Measurements from ENCODE around the gene GSPT2.

Gene GSPT2

DNA sequence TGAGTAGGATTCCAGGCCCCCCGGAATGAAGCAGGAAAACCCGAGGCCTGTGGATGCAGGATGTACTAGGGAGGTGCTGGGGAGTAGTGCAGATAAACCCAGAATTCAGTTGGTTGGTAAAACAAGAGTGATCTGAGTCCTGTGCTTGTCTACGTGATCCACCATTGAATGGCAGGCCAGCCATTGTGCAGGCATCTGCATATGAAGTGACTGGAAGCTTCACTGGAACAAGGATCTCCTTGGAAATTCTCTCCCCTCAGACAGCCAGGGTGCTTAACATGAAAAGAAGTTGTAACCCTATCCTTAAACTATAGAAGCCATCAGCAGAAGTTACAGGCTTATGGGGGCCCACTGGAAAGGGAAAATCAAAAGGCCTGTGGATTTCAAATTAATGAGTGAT lies 656 bp upstream of the GSPT2 start:
- TF ChIP-seq, protein P1, sequence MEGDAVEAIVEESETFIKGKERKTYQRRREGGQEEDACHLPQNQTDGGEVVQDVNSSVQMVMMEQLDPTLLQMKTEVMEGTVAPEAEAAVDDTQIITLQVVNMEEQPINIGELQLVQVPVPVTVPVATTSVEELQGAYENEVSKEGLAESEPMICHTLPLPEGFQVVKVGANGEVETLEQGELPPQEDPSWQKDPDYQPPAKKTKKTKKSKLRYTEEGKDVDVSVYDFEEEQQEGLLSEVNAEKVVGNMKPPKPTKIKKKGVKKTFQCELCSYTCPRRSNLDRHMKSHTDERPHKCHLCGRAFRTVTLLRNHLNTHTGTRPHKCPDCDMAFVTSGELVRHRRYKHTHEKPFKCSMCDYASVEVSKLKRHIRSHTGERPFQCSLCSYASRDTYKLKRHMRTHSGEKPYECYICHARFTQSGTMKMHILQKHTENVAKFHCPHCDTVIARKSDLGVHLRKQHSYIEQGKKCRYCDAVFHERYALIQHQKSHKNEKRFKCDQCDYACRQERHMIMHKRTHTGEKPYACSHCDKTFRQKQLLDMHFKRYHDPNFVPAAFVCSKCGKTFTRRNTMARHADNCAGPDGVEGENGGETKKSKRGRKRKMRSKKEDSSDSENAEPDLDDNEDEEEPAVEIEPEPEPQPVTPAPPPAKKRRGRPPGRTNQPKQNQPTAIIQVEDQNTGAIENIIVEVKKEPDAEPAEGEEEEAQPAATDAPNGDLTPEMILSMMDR (IDR thresholded peaks at IDR 0.05; ENCODE audit: low read depth, low read length), result no peak
- no peak overlapping the region for H3K4me3 ChIP-seq (ENCODE audit: low read depth, low read length)
- DNase-seq (ENCODE audit: low read depth, low spot score), result no peak
- in situ Hi-C loops (cut with HindIII; ENCODE audit: low sequenced_read_pairs), result no loop called here

DNA sequence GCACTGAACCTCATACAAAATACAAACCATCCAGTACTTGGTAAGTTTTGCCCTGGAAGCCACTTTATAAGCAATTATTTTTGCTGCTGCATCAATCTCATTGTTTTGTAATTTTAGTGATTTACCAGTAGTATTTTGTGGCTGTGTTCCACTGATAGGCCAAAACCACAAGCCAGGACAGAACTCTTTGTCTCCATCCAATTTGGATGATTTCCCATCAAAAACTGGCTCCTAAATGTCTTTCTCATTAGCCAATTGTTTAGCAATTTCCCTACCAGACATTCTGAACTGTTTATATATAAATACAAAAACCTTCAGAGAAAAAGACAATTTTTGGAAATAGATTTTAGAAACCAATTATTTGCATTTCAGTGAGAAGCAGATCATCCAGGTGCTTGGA lies 4.4 kb downstream of the GSPT2 start:
- no peak for DNase-seq (ENCODE audit: low read depth, low spot score)
- in situ Hi-C loops (cut with HindIII; ENCODE audit: low sequenced_read_pairs), result no loop called here
- TF ChIP-seq, protein P1 (IDR thresholded peaks at IDR 0.05; ENCODE audit: low read depth, low read length), result no peak

DNA sequence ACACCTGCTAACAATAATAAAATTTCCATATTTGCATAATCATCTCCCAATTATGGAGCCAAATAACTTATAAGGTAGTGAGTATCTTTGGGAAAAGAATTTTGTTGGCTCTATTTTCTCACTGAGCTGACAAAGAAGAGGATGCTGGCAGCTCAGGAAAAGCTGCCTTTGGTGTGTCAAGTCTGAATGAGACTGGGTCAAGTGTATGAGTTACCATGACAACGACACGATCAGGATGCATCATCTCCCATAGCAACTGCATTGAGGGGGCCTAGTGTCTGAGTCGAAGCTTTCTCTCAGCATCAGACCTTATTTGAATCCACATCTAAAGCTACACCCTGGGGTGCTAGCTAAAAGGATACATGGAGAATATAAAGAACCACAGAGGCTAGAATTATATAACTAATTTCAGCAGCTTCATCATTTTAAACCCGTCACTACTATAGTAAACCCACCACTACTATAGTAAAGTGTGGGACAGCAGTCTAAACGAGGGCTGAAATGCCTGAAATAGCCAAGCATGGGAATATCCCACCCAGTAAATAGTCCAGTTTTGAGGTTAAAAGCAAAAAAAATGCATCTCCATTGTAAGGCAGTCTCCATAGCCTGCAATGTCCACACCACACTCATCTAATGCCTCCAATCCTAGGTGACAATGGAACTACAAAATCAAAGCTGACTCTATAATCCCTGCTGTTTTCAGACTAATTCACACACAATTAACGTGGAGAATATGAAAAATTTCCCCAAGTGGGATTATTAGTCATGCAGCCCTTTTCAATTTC lies 16.0 kb downstream of the GSPT2 start:
- in situ Hi-C loops (cut with HindIII; ENCODE audit: low sequenced_read_pairs), result no loop called here
- TF ChIP-seq, protein P1 (IDR thresholded peaks at IDR 0.05; ENCODE audit: low read depth, low read length), result no peak
- DNase-seq (ENCODE audit: low read depth, low spot score), result no peak
- no peak overlapping the region for H3K4me3 ChIP-seq (ENCODE audit: low read depth, low read length)

More for the DNA sequence above, 4.4 kb downstream of the GSPT2 start:
- H3K4me3 ChIP-seq (ENCODE audit: low read depth, low read length), result no peak overlapping the region

DNA sequence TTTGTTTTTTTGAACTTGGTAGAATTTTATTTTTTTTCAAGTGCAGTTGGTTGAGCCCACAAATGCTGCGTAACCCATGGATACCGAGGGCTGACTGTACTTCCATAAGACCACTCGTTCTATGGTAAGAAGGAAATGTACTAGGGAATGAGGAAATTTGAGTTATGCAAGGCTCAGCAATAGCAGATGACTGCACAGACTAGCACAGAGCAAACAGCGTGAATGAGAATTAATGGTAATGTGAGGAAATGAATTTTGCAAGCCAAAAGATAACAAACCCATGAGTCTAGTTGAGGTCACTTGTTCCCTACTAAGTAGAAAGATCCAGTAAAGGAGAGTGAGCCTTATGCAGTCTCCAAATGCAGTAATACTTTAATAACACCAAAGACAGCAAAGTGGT lies 17.4 kb downstream of the GSPT2 start:
- in situ Hi-C loops (cut with HindIII; ENCODE audit: low sequenced_read_pairs), result no loop called here
- no peak overlapping the region for H3K4me3 ChIP-seq (ENCODE audit: low read depth, low read length)
- DNase-seq (ENCODE audit: low read depth, low spot score), result no peak
- TF ChIP-seq, protein P1 (IDR thresholded peaks at IDR 0.05; ENCODE audit: low read depth, low read length), result no peak

DNA sequence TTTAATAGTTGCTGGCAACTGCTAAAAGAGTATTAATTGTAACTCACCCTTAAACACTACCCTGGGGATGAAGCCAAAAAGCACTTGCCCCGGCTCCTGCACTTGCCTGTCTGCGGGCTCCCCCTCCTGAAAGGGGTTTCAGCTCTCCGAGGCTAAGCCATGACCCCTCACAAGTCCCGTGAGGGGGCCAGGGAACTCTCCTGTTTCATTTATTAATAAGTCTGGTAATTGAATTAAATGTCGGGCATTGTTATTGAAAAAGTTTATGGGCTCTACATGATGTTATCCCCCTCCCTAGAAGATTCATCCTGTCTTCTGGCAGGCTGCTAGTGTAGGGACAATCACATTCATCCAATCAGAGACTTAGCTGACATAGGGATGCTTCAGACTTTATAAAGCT lies 23.3 kb downstream of the GSPT2 start:
- no peak for DNase-seq (ENCODE audit: low read depth, low spot score)
- TF ChIP-seq, protein P1 (IDR thresholded peaks at IDR 0.05; ENCODE audit: low read depth, low read length), result no peak
- H3K4me3 ChIP-seq (ENCODE audit: low read depth, low read length), result no peak overlapping the region
- in situ Hi-C loops (cut with HindIII; ENCODE audit: low sequenced_read_pairs), result no loop called here

DNA sequence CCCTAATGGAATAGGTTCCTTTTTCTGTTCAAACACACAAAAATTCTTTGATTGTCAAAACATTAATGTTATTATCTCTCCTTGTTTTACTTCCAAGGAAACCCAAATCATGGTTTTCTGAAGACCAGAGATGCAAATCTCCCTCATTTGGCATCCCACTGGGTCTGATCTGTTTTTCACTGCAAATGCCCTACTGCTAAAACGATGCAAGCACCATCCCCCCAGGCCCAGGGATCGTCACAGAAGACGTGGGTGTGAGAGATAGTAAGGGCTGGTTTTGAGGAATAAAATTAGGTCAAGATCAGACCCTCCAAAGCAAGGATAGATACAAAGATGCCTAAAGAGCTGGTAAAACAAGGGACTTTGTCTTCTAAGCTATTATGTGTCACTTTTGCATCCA lies 33.6 kb downstream of the GSPT2 start:
- DNase-seq (ENCODE audit: low read depth, low spot score), result no peak
- H3K4me3 ChIP-seq (ENCODE audit: low read depth, low read length), result no peak overlapping the region
- in situ Hi-C loops (cut with HindIII; ENCODE audit: low sequenced_read_pairs), result no loop called here
- TF ChIP-seq, protein P1 (IDR thresholded peaks at IDR 0.05; ENCODE audit: low read depth, low read length), result no peak

All from astrocyte of the spinal cord (primary cell).